ENCODE results near the gene CCM2.

DNA sequence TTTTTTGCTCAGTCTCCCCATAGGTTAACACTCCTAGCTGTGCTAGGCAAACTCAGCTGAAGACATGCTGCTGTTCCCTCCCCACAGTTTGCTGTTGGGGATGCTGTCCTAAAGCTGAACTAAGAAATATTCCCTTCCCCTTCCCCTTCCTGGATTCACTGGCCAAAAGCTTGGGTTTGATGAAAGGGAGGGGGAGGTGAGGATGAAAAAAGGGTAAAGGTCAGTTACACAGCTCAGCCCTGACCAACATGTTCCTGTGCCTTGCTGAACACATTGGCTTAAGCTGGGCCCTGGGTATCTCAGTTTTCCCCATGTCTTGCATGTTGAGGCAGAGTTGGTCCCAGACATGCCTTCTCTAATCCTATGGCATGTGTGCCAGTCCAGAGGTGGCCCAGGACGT is 15.3 kb downstream of the CCM2 start:
- TF ChIP-seq RAD21 (IDR thresholded peaks at IDR 0.05 in 1 of 2, conservative IDR thresholded peaks at IDR 0.05 in 1 of 2; ENCODE audit: low read depth in 2 of 2, low read length in 2 of 2) (no peak), FOSL1 (IDR thresholded peaks at IDR 0.05; ENCODE audit: insufficient read depth, low read depth, low read length) (no peak), POLR2A (IDR thresholded peaks at IDR 0.05; ENCODE audit: control extremely low read depth in 1 of 2, low read depth in 2 of 2, low read length in 2 of 2) (no peak), POLR2AphosphoS5 (IDR thresholded peaks at IDR 0.05; ENCODE audit: low read depth, low read length) (no peak), CHD2 (IDR thresholded peaks at IDR 0.05; ENCODE audit: low read length) (no peak), EZH2 (IDR thresholded peaks at IDR 0.05; ENCODE audit: low read depth, low read length, severe bottlenecking) (no peak), SIN3A (conservative IDR thresholded peaks at IDR 0.05 in 1 of 2, IDR thresholded peaks at IDR 0.05 in 1 of 2; ENCODE audit: low read depth in 1 of 2, low read length in 2 of 2) (no peak)
- TF ChIP-seq, protein P1, sequence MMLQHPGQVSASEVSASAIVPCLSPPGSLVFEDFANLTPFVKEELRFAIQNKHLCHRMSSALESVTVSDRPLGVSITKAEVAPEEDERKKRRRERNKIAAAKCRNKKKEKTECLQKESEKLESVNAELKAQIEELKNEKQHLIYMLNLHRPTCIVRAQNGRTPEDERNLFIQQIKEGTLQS (IDR thresholded peaks at IDR 0.05; ENCODE audit: insufficient read depth, low read depth, low read length): no peak
- TF ChIP-seq, protein P2, sequence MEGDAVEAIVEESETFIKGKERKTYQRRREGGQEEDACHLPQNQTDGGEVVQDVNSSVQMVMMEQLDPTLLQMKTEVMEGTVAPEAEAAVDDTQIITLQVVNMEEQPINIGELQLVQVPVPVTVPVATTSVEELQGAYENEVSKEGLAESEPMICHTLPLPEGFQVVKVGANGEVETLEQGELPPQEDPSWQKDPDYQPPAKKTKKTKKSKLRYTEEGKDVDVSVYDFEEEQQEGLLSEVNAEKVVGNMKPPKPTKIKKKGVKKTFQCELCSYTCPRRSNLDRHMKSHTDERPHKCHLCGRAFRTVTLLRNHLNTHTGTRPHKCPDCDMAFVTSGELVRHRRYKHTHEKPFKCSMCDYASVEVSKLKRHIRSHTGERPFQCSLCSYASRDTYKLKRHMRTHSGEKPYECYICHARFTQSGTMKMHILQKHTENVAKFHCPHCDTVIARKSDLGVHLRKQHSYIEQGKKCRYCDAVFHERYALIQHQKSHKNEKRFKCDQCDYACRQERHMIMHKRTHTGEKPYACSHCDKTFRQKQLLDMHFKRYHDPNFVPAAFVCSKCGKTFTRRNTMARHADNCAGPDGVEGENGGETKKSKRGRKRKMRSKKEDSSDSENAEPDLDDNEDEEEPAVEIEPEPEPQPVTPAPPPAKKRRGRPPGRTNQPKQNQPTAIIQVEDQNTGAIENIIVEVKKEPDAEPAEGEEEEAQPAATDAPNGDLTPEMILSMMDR (IDR thresholded peaks at IDR 0.05; ENCODE audit: control extremely low read depth in 1 of 3, insufficient read depth in 1 of 3, low read depth in 1 of 3, low read length in 3 of 3): no peak
- TF ChIP-seq, protein P3, sequence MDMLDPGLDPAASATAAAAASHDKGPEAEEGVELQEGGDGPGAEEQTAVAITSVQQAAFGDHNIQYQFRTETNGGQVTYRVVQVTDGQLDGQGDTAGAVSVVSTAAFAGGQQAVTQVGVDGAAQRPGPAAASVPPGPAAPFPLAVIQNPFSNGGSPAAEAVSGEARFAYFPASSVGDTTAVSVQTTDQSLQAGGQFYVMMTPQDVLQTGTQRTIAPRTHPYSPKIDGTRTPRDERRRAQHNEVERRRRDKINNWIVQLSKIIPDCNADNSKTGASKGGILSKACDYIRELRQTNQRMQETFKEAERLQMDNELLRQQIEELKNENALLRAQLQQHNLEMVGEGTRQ (IDR thresholded peaks at IDR 0.05; ENCODE audit: low read length): no peak

Measured in H1 (cell line).